Measurements from ENCODE around the gene SLC7A14.
A peak's percentile ranks its signal among the peaks of the same experiment; 100 is the strongest.

SLC7A14 gene

GRCh38 chr3:170421758-170422157, 164.1 kb downstream of the SLC7A14 start:
- FAIRE-seq = no peak

- no peak for FAIRE-seq
Observed at GRCh38 chr3:170421111-170421641, 164.7 kb downstream of the SLC7A14 start.

- FAIRE-seq = no peak
Observed at GRCh38 chr3:170420307-170420821, 165.5 kb downstream of the SLC7A14 start.

GRCh38 chr3:170419557-170420087, 166.3 kb downstream of the SLC7A14 start:
- FAIRE-seq = no peak

GRCh38 chr3:170418422-170419398, 167.2 kb downstream of the SLC7A14 start, which contains the start of gene CLDN11:
TSS of gene CLDN11 (plus strand) at chr3:170418868. CDS start at chr3:170419067, 199 bp downstream.
- FAIRE-seq = no peak

GRCh38 chr3:170417090-170417489, 168.8 kb downstream of the SLC7A14 start:
- FAIRE-seq = no peak

GRCh38 chr3:170414202-170414663, 171.6 kb downstream of the SLC7A14 start:
- no peak for FAIRE-seq

- FAIRE-seq = no peak
Observed at GRCh38 chr3:170413291-170413690, 172.6 kb downstream of the SLC7A14 start.

GRCh38 chr3:170410428-170411029, 175.3 kb downstream of the SLC7A14 start:
- FAIRE-seq = peak; percentile 76

All from islet of Langerhans (tissue), 1 donor.